Activated CD4-positive, alpha-beta T cell treated with anti-CD3 and anti-CD28 coated beads, Interleukin-2, Interleukin-6, amounts not matched to agents 100 ng/mL and 50 ng/mL, durations not matched to agents 16 hours and 8 hours (primary cell): Measurements from ENCODE around the gene CITED4.
"Not testable (repeated sequence)": the region's sequence is repeated elsewhere in the genome, so short reads cannot be mapped to it uniquely, and the experiment has no call there.

ENCODE experiments used
- DNase-seq: peaks from one replicate; pipeline ENCODE4 v3.0.0-alpha.2; 2020

CITED4 gene, protein sequence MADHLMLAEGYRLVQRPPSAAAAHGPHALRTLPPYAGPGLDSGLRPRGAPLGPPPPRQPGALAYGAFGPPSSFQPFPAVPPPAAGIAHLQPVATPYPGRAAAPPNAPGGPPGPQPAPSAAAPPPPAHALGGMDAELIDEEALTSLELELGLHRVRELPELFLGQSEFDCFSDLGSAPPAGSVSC

DNA sequence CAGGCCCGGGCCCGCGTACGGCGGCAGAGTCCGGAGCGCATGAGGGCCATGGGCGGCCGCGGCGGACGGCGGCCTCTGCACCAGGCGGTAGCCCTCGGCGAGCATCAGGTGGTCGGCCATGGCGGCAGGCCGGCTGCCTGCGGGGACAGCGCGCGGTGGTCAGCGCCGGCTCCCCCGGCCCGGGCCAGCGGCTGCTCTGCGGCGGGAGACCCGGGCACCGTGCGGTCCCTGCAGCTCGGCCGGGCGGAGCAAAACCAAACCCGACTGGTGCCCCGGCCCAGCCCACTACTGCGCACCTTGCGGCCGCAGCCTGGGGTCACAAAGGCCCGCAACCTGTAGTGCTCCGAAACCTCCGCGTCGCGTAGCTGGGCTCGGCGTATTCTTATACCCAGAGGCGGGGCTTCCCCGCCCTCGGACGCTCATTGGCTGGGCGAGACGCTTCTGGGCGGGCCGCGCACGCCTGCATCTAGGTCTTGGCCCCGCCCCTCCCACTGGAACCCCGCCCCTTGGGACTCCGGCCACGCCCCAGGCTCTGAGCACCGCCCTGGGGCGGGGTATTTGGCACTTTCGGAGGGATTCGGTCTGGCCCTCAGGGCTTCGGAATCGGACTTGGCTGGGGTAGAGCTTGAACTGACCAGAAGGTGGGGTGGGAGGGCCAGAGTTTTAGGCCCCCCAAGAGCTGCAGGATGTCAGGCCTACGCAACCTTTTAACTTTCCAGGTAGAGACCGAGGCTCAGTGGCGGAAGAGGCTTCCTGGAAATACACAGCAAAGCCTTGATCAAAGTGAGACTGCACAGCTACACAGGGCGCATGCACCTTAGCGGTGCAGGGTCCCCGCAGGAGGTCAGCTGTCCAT is at the start of gene CITED4:
CITED4 (minus strand) TSS at position 356 of the 856 bp plus-strand sequence; CDS start at position 120, 236 bp downstream.
- peak; percentile 96 for DNase-seq

DNA sequence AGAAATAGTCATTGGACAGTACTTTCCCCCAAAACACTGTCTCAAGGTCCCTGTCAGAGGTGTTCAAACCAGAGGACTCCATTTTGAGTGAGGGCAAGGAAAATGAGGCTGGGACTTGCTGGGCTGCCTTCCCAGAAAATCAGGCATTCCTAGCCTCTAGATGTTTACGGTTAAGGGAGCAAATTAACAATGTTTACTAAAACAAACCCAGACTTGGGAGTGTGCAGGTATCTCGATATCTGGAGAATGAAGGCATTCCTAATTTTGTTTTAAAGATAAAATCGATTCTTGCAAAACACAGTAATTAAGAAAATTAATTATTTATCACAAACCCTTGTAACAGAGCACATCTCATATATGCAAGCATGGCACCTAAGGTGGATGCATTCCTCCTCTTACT is 48.9 kb upstream of the CITED4 start:
- DNase-seq = no peak

DNA sequence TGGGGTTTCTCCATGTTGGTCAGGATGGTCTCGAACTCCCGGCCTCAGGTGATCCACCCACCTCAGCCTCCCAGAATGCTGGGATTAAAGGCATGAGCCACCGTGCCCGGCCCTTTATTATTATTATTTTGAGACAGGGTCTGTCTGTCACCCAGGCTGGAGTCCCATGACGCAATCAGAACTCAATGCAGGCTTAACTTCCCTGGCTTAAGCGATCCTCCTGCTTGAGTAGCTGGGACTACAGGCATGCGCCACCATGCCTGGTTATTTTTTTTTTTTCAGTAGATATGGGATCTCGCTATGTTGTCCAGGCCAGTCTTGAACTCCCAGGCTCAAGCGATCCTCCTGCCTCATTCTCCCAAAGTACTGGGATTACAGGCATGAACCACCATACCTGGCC is 47.1 kb upstream of the CITED4 start:
- no peak for DNase-seq

DNA sequence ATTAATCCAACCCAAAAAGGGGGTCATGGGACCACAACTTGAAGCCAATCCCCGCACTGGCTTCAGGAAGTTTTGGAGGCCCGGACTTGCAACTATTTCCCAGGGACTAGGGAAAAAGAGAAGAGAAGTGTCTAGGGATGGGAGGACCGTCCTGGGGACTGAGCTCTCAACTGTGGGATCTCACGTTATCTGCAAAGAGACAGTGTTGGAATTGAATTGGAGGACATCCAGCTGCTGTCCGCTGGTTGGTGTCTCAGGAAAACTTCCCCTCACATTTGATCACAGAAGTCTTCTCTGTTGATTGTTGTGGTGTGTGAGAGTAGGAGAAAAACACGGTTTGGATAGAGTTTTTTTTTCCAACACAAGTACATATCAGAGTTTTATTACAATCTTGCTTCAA is 46.2 kb upstream of the CITED4 start:
- no peak for DNase-seq

DNA sequence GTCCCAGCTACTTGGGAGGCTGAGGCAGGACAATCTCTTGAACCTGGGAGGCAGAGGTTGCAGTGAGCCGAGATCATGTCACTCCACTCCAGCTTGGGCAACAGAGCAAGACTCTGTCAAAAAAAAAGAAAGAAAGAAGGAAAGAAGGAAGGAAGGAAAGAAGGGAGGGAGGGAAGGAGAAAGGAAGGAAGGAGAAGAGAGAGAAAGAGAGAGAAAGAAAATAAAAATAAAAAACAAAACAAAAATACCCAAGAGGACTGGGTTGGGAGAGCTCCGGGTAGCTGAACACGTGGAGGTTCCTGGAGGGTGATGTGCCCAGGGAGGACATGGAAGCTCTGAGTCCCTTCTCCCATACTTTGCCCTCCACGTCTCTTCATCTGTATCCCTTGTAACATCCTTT is 45.7 kb upstream of the CITED4 start:
- no peak for DNase-seq

DNA sequence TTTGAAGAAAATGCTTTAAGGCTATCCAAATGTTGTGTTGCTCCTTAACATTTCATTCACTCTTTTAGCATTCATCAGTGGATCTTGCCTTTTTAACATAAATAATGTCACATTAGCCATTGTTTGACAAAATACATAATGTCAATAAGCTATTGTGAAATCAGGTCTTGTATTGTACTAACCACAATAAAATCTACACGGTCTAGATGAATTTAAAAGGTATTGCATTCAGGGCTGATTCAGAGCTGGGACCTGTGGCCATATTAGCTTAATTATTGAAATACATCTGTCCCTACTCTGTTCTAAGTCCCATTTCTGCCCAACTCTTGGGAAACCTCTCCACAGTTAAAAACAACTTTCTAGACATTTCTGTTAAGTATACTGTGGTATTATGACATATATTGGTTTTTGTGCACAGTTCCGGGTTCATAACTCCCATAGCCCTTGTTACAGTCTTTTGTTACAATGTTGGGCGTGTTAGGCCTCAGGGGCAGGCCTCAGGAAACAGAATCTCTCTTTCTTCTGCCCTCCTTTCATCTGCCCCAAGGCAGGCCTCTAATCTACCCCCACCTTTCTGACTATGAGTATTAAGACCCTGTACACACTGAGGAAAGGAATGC is 44.7 kb upstream of the CITED4 start:
- no peak for DNase-seq

DNA sequence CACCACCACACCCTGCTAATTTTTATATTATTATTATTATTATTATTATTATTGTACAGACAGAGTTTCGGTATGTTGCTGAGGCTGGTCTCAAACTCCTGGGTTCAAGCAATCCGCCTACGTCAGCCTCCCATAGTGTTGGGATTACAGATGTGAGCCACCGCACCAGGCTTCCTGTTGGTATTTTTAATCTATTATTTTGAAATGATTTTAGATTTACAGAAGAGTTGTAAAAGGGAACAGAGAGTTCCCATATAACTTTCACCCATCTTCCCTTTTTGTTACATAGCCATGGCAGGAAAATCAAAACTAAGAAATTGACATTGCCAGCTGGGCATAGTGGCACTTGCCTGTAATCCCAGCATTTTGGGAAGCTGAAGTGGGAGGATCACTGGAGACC is 42.9 kb upstream of the CITED4 start:
- no peak for DNase-seq

DNA sequence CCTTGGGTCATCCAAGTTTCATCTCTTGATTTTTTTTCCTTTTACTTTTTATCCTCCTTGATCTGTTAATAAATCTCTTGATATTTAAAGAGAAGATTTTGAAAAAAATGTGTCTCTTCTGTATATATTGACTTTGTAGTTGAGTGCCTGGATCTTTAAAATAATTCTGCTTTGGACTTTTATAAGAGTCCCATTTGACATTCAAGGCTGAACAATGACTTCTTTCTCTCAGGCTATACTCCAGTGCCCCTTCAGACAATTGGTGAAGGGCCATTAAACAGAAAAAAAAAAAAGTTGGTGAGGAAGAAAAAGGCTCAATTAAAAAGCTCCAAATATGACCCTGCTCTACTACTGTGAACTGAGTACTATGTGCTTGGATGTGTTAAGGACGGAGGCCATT is 40.9 kb upstream of the CITED4 start:
- DNase-seq = no peak

DNA sequence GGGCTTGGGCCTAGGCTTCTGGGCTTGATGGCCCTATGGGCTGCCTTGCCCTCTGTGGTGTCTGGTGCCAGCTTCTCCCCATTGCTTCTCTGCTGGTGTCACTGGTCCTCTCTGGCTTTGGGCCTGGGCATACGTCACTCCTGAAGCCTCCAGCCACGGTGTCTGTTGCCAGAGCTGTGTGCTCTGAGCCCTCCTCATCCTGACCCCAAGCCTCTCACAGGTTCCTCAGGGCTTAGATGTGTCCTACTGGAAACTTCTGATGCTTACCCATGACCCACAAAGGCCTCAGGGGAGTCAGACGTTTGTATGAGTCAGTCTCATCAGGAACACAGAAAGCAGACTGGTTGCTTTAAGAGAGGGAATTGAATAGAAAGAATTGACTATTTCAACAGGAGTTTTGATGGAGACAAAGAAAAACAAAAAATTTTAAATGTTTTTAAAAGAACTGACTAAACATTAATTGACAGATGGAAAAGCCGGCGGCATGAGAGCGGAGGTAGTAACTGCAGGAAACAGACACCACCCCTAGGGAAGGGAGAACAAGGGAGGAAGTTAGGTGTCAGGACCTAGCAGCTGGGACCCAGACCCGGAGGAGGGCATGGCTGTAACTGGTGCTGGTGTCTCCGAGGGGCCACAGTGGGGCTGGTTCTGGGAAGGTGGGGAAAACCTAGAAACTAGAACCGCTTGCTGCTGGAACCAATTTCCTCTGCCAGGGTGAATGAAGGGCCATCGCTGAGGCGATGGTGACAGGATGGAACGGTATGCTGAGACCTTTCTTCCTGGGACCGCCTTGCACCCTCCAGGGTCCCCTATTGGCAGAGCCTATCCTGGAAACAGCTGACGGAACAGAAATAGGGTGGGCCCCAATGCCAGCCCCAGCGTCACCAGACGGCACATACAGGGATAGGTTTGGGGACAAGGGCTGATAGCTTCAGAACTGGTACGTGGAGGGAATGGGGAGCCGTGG is 40.0 kb upstream of the CITED4 start:
- no peak for DNase-seq

DNA sequence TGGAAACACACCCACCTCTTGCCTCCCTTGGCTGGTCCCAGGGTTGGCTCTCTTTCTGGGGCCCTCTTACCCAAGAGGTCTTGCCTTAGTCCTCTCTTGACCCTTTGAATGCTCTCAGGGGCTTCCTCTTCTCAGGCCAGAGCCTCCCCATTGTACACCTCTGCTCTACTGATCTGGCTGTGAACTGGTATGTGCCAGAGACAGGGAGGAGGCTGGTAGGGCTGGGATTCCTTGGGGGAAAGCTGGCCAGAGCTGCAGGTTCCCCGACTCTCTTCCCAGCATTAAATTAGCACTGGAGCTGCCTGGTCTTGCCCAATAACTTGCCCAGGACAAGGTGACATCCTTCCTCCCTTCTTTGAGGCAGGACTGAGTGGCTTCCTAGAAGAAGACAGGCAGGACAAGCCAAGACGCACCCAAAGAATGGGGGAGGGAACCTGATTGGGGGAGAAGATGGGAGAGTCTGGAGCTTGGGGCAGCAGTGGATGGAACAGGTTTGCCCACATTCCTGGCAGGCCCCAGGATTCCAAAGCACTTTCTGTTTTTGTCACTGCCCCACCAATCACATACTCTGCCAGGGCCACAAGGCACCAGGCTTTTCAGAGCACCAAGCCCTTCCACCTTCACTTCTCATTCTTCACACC is 37.2 kb upstream of the CITED4 start:
- no peak for DNase-seq

DNA sequence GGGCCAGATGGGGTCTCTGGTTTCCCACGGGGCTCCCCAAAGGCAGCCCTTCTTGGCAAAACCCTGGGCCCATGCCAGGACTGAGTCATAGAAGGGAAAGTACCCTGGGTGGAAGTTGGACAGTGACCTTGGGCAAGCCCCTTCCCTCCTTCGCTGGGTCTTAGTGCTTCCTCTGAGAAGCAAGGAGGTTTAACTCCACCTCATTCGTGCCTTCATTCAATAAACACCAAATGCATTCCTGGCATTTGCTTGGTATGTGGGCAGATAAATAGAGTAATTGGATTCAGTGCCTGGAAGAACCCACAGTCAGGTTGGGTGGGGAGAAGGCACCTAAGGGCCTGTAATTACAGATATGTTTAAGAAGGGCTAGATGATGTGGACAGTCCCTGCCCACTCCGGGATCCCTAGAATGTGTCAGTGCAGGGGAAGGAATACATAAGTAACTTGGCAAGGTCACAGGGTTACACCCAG is 36.3 kb upstream of the CITED4 start:
- no peak for DNase-seq

DNA sequence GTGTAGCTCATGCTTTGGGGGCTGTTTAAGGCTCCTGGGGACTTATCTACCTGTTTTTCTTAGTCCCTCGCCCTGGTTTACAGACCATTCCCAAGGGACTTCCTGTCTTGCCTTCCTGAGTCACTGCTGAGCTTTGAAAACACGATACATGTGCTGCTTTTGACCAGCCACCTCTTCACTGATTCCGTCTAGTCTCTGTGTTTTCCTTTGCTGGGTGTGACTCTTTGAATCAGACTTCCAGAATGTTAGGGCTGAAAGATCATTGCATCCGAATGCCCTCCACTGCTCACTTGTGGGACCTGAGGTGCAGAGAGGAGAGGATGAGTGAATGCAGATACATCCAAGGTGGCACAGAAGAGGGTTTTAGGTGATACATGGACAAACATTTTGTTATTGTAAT is 35.4 kb upstream of the CITED4 start:
- DNase-seq = no peak

DNA sequence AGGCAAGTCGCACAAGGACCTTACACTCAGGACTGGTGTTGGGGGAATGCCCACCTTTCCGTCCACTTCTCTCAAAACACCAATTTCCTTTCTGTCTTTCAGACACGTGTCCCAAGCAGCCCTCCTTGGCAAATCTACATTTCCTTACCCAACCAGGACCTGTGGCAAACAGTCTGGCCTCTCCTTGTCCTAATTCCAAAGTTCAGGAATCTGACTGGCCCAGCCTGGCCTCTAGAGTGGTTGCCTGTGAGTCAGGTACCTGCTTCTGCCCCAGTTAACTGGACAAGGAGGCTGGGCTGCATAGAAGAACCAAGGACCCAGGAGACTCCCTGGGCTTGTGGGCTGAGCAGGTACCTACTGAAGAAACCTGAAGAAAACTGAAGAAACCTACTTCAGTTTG is 34.3 kb upstream of the CITED4 start:
- no peak for DNase-seq

DNA sequence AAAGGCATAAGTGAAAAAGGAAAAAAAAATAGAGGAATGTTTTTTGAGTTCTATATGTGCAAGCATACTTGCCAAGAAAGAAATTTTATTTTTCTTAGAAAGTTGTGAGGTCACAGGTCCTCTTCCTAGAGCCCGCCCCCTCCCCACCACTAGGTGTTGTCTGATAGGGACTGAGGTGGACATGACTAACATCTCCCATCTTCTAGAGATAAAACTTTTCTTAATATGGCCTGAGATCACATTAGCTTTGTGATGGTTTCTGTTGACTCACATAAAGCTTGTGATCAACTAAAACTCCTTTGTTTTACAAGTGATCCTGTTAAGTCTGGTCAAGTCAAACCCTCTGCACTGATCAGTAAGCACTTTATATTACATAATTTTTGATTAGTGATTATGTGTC is 33.4 kb upstream of the CITED4 start:
- no peak for DNase-seq

DNA sequence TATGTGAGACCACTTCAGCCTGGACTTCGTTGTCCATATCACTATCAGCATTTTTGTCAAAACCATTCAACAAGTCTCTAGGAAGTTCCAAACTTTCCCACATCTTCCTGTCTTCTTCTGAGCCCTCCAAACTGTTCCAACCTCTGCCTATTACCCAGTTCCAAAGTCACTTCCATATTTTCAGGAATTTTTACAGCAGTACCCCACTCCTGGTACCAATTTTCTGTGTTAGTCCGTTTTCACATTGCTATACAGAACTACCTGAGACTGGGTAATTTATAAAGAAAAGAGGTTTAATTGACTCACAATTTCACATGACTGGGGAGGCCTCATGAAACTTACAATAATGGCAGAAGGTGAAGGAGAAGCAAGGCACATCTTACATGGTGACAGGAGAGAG is 32.7 kb upstream of the CITED4 start:
- not testable (repeated sequence) for DNase-seq

DNA sequence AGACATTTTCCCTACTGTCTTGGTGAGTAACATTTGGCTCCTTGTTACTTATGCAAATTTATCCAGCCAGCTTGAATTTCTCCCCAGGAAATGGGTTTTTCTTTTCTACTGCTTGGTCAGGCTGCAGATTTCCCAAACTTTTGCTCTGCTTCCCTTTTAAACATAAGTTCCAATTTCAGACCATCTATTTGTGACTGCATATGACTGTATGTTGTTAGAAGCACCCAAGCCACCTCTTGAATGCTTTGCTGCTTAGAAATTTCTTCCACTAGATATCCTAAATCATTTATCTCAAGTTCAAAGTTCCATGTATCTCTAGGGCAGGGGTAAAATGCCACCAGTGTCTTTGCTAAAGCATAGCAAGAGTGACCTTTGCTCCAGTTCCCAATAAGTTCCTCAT is 32.3 kb upstream of the CITED4 start:
- no peak for DNase-seq

DNA sequence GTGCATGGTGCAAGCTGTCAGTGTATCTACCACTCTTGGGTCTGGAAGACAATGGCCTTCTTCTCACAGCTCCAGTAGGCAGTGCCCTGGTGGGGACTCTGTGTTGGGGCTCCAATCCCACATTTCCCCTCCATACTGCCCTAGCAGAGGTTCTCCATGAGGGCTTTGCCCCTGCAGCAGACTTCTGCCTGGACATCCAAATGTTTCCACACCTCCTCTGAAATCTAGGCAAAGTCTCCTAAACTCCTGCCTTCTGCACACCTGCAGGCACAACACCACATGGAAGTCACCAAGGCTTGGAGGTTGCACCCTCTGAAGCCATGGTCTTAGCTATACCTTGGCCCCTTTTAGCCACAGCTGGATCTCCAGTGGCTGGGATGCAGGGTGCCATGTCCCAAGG is 31.8 kb upstream of the CITED4 start:
- DNase-seq = no peak

DNA sequence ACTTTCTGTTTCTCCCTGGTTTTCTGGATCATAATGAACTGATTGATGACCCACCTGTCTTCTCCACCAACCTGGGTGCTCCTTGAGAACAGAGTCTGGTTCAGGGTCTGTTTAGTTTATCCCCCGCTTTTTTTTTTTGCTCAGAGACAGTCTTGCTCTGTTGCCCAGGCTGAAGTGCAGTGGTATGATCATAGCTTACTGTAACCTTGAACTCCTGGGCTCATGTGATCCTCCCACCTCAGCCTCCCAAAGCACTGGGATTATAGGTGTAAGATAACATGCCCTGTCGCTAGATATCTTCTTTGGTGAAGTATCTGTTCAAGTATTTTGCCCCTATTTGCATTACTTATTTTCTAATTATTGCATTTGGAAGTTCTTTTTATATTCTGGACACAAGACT is 30.2 kb upstream of the CITED4 start:
- DNase-seq = no peak

DNA sequence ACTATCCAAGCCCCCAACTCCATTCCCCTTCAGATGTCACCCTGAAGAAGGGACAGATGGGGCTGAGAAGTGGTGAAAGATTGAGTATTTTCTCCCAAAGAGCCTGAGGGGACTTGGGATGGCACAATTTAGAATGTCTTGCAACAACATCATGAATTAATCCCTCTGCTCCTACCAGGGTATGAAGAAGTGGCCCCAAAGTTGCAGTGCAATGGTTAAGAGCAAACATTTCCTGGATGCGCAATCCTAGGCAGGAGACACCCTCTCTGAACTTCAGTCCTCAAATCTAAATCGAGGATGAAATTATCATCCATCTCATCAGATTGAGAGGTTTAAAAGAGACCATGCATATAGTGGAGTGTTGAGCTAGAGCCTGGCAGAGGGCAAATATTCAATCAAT is 28.6 kb upstream of the CITED4 start:
- DNase-seq = no peak

DNA sequence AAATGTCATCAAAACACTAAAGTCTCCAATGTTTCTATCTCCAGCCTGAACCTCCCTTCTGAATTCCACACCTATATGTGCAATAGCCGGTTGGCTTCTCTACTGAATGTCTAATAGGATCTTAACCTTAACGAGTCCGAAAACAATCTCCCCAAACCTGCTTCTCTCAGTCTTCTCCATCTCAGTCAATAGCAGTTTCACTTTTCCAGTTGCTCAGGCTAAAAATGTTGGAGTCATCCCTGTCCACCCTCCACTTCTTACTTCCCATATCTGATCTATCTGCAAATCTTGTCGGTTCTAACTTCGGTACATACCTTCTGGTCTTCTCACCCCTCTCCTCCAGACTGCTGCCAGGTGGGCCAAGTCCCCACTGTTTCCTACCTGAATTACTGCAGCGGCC is 25.5 kb upstream of the CITED4 start:
- no peak for DNase-seq

DNA sequence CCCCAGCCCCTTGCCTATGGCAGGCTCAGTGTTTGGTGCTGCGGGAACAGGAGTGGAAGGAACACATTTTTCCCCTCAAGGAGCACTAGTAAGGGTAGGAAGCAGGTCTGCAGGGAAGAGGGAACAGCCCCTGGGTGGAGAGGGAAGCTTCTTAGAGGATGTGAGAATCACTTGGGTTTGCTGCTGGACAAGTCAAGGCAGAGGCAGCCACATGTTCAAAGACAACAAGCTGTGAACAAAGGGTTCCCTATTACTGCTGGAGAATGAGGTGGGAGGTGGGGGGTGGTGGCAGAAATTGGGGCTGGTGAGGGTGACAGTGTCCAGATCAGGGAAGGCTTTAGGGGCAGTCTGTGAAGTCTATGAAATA is 24.8 kb upstream of the CITED4 start:
- no peak for DNase-seq

DNA sequence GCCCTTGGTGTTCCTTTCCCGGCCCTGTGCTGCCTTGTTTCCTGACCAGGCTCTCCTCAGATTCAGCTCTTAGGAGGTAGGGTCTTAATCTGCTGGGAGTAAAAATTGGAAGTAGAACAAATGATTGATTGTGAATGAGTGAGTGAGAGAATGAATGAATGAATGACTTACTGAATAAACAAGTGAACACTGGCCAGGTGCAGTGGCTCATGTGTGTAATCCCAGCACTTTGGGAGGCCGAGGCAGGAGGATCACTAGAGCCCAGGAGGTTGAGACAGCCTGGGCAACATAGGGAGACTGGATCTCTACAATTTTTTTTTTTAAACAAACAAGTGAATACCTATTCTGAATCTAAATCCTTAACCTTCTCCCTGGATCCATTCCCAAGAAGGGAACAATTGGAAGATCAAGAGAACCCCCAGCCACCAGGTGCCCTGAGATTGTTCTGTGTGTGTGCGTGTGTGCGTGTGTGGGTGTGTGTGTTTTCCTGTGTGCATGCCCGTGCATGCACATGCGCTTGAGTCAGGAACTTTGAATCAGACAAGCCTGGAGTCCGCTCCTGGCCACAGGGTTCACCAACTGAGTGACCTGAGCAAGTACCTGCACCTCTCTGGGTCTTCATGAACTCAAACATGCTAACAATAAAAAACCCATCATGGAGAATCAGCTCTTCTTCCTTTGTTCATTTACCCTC is 24.3 kb upstream of the CITED4 start:
- no peak for DNase-seq
